Measurements from ENCODE around the gene PLCL1.

Gene PLCL1

GRCh38 chr2:197809064-197809463 lies 4.7 kb downstream of the PLCL1 start:
- no peak for TF ChIP-seq CTCF (IDR thresholded peaks at IDR 0.05; ENCODE audit: control insufficient read depth, insufficient read depth, low read depth, low read length, missing control alignments)
- H3K4me3 ChIP-seq (ENCODE audit: control insufficient read depth, low read depth, low read length): no peak overlapping the region
- DNase-seq (ENCODE audit: low read depth): no peak

GRCh38 chr2:197810016-197810415 lies 5.6 kb downstream of the PLCL1 start:
- H3K4me3 ChIP-seq (ENCODE audit: control insufficient read depth, low read depth, low read length): no peak overlapping the region
- no peak for DNase-seq (ENCODE audit: low read depth)
- TF ChIP-seq CTCF (IDR thresholded peaks at IDR 0.05; ENCODE audit: control insufficient read depth, insufficient read depth, low read depth, low read length, missing control alignments): no peak

GRCh38 chr2:197810491-197810890 lies 6.1 kb downstream of the PLCL1 start:
- no peak for TF ChIP-seq CTCF (IDR thresholded peaks at IDR 0.05; ENCODE audit: control insufficient read depth, insufficient read depth, low read depth, low read length, missing control alignments)
- DNase-seq (ENCODE audit: low read depth): no peak
- no peak overlapping the region for H3K4me3 ChIP-seq (ENCODE audit: control insufficient read depth, low read depth, low read length)

GRCh38 chr2:197813093-197813787 lies 8.8 kb downstream of the PLCL1 start:
- DNase-seq (ENCODE audit: low read depth): no peak
- TF ChIP-seq CTCF (IDR thresholded peaks at IDR 0.05; ENCODE audit: control insufficient read depth, insufficient read depth, low read depth, low read length, missing control alignments): peak; percentile 57
- H3K4me3 ChIP-seq (ENCODE audit: control insufficient read depth, low read depth, low read length): no peak overlapping the region

- no peak for DNase-seq (ENCODE audit: low read depth)
- H3K4me3 ChIP-seq (ENCODE audit: control insufficient read depth, low read depth, low read length): no peak overlapping the region
- no peak for TF ChIP-seq CTCF (IDR thresholded peaks at IDR 0.05; ENCODE audit: control insufficient read depth, insufficient read depth, low read depth, low read length, missing control alignments)
These were observed 10.1 kb downstream of the PLCL1 start for GRCh38 chr2:197814526-197814925.

GRCh38 chr2:197821550-197822289 lies 17.3 kb downstream of the PLCL1 start:
- DNase-seq (ENCODE audit: low read depth): no peak
- no peak for TF ChIP-seq CTCF (IDR thresholded peaks at IDR 0.05; ENCODE audit: control insufficient read depth, insufficient read depth, low read depth, low read length, missing control alignments)
- no peak overlapping the region for H3K4me3 ChIP-seq (ENCODE audit: control insufficient read depth, low read depth, low read length)

Data from AG09309 (cell line).